Heart left ventricle (tissue), 16 donors: ENCODE measurements around the gene RGCC. TPM values are rescaled to one million over a fixed set of nuclear protein-coding genes. Genes with fewer than 3 reads are reported as not detected.

Experiments used
- ATAC-seq, 4 donors: fragments of 200-7000 bp; cut with Tn5 transposase; one replicate each; pipeline ENCODE4 v1.9.1; 2020 to 2022; ENCODE audit warnings: moderate library complexity in 4 of 4, mild to moderate bottlenecking in 3 of 4, moderate number of reproducible peaks in 1 of 4
- DNase-seq, 5 donors: peaks; one replicate each; pipeline ENCODE4 v3.0.0-alpha.2; 2020
- H3K27ac ChIP-seq, 12 donors: fragments of 200-600 bp; sonication (generic) in 4 of 12; one replicate each; pipeline versions ENCODE4 v1.5.0 to v1.8.0; 2016 to 2022; ENCODE audit warnings: mild to moderate bottlenecking in 2 of 12
- H3K27me3 ChIP-seq, 9 donors: fragments of 200-600 bp; sonication (generic) in 2 of 9; one replicate each; pipeline versions ENCODE4 v1.5.1 to v1.8.0; 2016 to 2022; ENCODE audit warnings: mild to moderate bottlenecking in 3 of 9
- H3K36me3 ChIP-seq, 9 donors: fragments of 200-600 bp; sonication (generic) in 2 of 9; one replicate each; pipeline versions ENCODE4 v1.5.0 to v1.8.0; 2018 to 2022; ENCODE audit warnings: mild to moderate bottlenecking in 2 of 9
- H3K4me1 ChIP-seq, 12 donors: fragments of 200-600 bp; sonication (generic) in 4 of 12; one replicate each; pipeline versions ENCODE4 v1.5.0 to v1.8.0; 2016 to 2022; ENCODE audit warnings: mild to moderate bottlenecking in 3 of 12
- H3K4me3 ChIP-seq, 12 donors: fragments of 200-600 bp; sonication (generic) in 4 of 12; one replicate each; pipeline versions ENCODE4 v1.5.0 to v1.8.0; 2017 to 2022; ENCODE audit warnings: mild to moderate bottlenecking in 9 of 12, moderate library complexity in 4 of 12
- H3K9me3 ChIP-seq, 12 donors: fragments of 200-600 bp; sonication (generic) in 4 of 12; one replicate each; pipeline versions ENCODE4 v1.5.0 to v1.8.0; 2016 to 2022; ENCODE audit warnings: mild to moderate bottlenecking in 1 of 12
- CTCF ChIP-seq, 12 donors: fragments of 200-600 bp; sonication (generic) in 4 of 12; IDR thresholded peaks; one replicate each; pipeline versions ENCODE4 v1.5.0 to v1.8.0; 2018 to 2022; ENCODE audit warnings: antibody characterized with exemption in 12 of 12, mild to moderate bottlenecking in 5 of 12
- POLR2A ChIP-seq, 2 donors: fragments of 450-650 bp; IDR thresholded peaks; one replicate each; pipeline ENCODE4 v1.6.1; 2017; ENCODE audit warnings: antibody characterized with exemption in 2 of 2, mild to moderate bottlenecking in 2 of 2, moderate library complexity in 2 of 2
- WGBS, 4 donors: extraction: QIAGEN DNeasy Blood & Tissue Kit in 2 of 4; methylation state at CpG; one replicate each; pipeline versions ENCODE4 v1.1.5 to v1.1.7; 2013 to 2018; 5-methylcytosine and 5-hydroxymethylcytosine counted together
- intact Hi-C, 10 donors: fragments of 100-400 bp; cut with DNase I; formaldehyde crosslinking; loops; one replicate each; pipeline versions ENCODE4 v1.11.1 to v1.14.2; 2022
- polyA plus RNA-seq, 2 donors: library from polyadenylated mRNA; stranded (reverse); fragments of 200-250 nt; gene quantifications; one replicate each; pipeline ENCODE4 v1.2.3, GENCODE V29; 2013
- total RNA-seq, 9 donors: library from RNA; depleted of rRNA in 2 of 9; stranded (reverse); fragments of >200 nt in 2 of 9; fragmentation: NEBNext Ultra II Directional in 3 of 9; extraction: Animal tissue kit (Norgen Biotek cat#: 25700) in 3 of 9; gene quantifications; one replicate each; pipeline versions ENCODE4 v1.1.0 to v1.2.4, GENCODE V29; 2016 to 2023
- donor health status: ischemic (EF 13 %, LVEDD 7.1; RV severe dilation, severe dysfunction).
- donor health status: healthy with polysubstance abuse.
- donor health status: DM: no; HTN: yes; CAD: no.
- donor health status: DM: no; HTN: no; CAD: no.
- donor health status: ischemic (EF 25% LVEDD 6.9; RV normal size, moderate dysfunction).
- donor health status: ischemic (EF 25% LVEDD 5.7; RV mildly dilated, moderate dysfunction).
- donor health status: healthy.
- donor health status: DM: yes; HTN: yes; CAD: no.
- donor health status: ischemic (EF 35%, LVEDD 5.7; RV mildly dilated, moderate dysfunction).
- donor health status: nonischemic (EF 11% LVEDD 7.7; RV severe dilation, severe dysfunction).
- donor health status: DM: yes; HTN: yes; CAD: no.
- donor health status: PGD.
- donor health status: ischemic (EF 29% LVEDD 5.4; RV normal size, mild dysfunction).
- donor health status: nonischemic (EF 23%, LVEDD 6.1; RV moderate dilation, normal function).

The RGCC gene
- total and polyA plus RNA-seq, 11 donors, result 22.9 to 228 (median 48.6) TPM

GRCh38 chr13:41492432-41493260 lies 35.3 kb downstream of the RGCC start:
- H3K36me3 ChIP-seq, result no peaks in the 10 kb centered on the region
- DNase-seq, result no peak
- 53 to 69% (median 65%) methylated on average over 4 of the region's 4 CpGs for WGBS, 4 donors
- TF ChIP-seq POLR2A (IDR thresholded peaks at IDR 0.05) (no peak), CTCF (IDR thresholded peaks at IDR 0.05) (no peak)
- H3K27ac ChIP-seq, result peak overlapping the region in 10 of 12 donors; percentile 16 to 86 (median 48)
- intact Hi-C loops, result loop anchor here in 2 of 10 donors (2.0 to 10.0 kb wide), 3 partner anchors 28 to 122 kb away; partner anchors contain the start of gene RGCC (in 1 of the 2)
- H3K4me3 ChIP-seq, result no peak overlapping the region
- H3K4me1 ChIP-seq, result peaks cover 5 to 54% (median 36%) of the 10 kb centered on the region in 12 donors
- no peaks in the 10 kb centered on the region for H3K27me3 ChIP-seq
- peak in 1 of 4 donors; percentile 9 for ATAC-seq
- no peaks in the 10 kb centered on the region for H3K9me3 ChIP-seq

- 30 to 58% (median 48%) methylated on average over 3 to 6 of the region's 6 CpGs for WGBS, 4 donors
- H3K9me3 ChIP-seq, result no peaks in the 10 kb centered on the region
- ATAC-seq (peak; percentile 60 to 78 (median 74)), DNase-seq (peak in 4 of 5 donors; percentile 46 to 66 (median 58))
- no peaks in the 10 kb centered on the region for H3K36me3 ChIP-seq
- intact Hi-C loops, result loop anchor here in 3 of 10 donors (2.0 to 10.0 kb wide), 4 partner anchors 37 to 155 kb away; partner anchors contain the start of gene RGCC (in 1 of the 3)
- H3K4me3 ChIP-seq, result no peak overlapping the region
- peak overlapping the region; percentile 0 to 86 (median 56) for H3K27ac ChIP-seq
- TF ChIP-seq CTCF (IDR thresholded peaks at IDR 0.05) (no peak), POLR2A (IDR thresholded peaks at IDR 0.05) (no peak)
- peaks cover 5 to 54% (median 36%) of the 10 kb centered on the region in 12 donors for H3K4me1 ChIP-seq
- H3K27me3 ChIP-seq, result no peaks in the 10 kb centered on the region
Observed at GRCh38 chr13:41494202-41494601, 36.9 kb downstream of the RGCC start.

- no peak overlapping the region for H3K4me3 ChIP-seq
- no peaks in the 10 kb centered on the region for H3K36me3 ChIP-seq
- ATAC-seq, result peak; percentile 54 to 75 (median 64)
- peaks cover 5 to 54% (median 36%) of the 10 kb centered on the region in 12 donors for H3K4me1 ChIP-seq
- TF ChIP-seq CTCF (IDR thresholded peaks at IDR 0.05) (no peak), POLR2A (IDR thresholded peaks at IDR 0.05) (no peak)
- H3K9me3 ChIP-seq, result no peaks in the 10 kb centered on the region
- DNase-seq, result peak in 2 of 5 donors; percentile 30 to 38
- intact Hi-C loops, result loop anchor here in 3 of 10 donors (2.0 to 10.0 kb wide), 4 partner anchors 52 to 154 kb away; no protein-coding TSS in a partner anchor
- peak overlapping the region in 11 of 12 donors; percentile 0 to 72 (median 54) for H3K27ac ChIP-seq
- H3K27me3 ChIP-seq, result no peaks in the 10 kb centered on the region
- 5 to 11% (median 8%) methylated on average over 5 of the region's 5 CpGs for WGBS, 4 donors
Observed at GRCh38 chr13:41495044-41495443, 37.7 kb downstream of the RGCC start.
